Activated CD8-positive, alpha-beta T cell treated with anti-CD3 and anti-CD28 coated beads for 36 hours (primary cell): ENCODE results near the gene EMX2. TPM values are rescaled to one million over a fixed set of nuclear protein-coding genes. Genes with fewer than 3 reads are reported as not detected.

Source experiments
- ATAC-seq: fragments of 200-7000 bp; cut with Tn5 transposase; one replicate; pipeline ENCODE4 v1.10.0; 2021; ENCODE audit warnings: mild to moderate bottlenecking, moderate library complexity
- CTCF ChIA-PET: fragments of 350-600 bp; sonication (Branson Sonifier 250); formaldehyde crosslinking; loops from one replicate; lab custom pipeline; 2021; ENCODE audit warnings: antibody characterized with exemption; lab: Charles Lee
- POLR2A ChIA-PET: fragments of 350-600 bp; sonication (Branson Sonifier 250); formaldehyde crosslinking; loops from one replicate; lab custom pipeline; 2021; ENCODE audit warnings: antibody characterized with exemption; lab: Charles Lee
- DNase-seq: peaks from one replicate; pipeline ENCODE4 v3.0.0-alpha.2; 2020
- H3K27ac Mint-ChIP-seq: one replicate; pipeline ENCODE4 v1.8.0; 2021; ENCODE audit warnings: mild to moderate bottlenecking, mixed read lengths
- H3K27me3 Mint-ChIP-seq: one replicate; pipeline ENCODE4 v1.8.0; 2021; ENCODE audit warnings: mixed read lengths
- H3K36me3 Mint-ChIP-seq: one replicate; pipeline ENCODE4 v1.8.0; 2021; ENCODE audit warnings: low read depth, mixed read lengths
- H3K4me1 Mint-ChIP-seq: one replicate; pipeline ENCODE4 v1.8.0; 2021; ENCODE audit warnings: low read depth, mixed read lengths
- H3K4me3 Mint-ChIP-seq: one replicate; pipeline ENCODE4 v1.8.0; 2021; ENCODE audit warnings: mild to moderate bottlenecking, moderate library complexity, mixed read lengths
- H3K9me3 Mint-ChIP-seq: one replicate; pipeline ENCODE4 v1.8.0; 2021; ENCODE audit warnings: mixed read lengths
- intact Hi-C: fragments of 100-400 bp; cut with micrococcal nuclease; formaldehyde crosslinking; loops from one replicate; pipeline ENCODE4 v1.10.0; 2022
- total RNA-seq, 2 experiments: library from RNA; stranded (reverse); gene quantifications; one replicate each; pipeline ENCODE4 v1.2.3, GENCODE V29; 2021
- TF ChIP-seq, protein P1 (sequence below): fragments of 200-600 bp; IDR thresholded peaks from one replicate; pipeline ENCODE4 v1.8.0; 2022; ENCODE audit warnings: antibody characterized with exemption, mild to moderate bottlenecking

The EMX2 gene
- total RNA-seq, 2 experiments from 2014 or later = not detected

- TF ChIP-seq, protein P1, sequence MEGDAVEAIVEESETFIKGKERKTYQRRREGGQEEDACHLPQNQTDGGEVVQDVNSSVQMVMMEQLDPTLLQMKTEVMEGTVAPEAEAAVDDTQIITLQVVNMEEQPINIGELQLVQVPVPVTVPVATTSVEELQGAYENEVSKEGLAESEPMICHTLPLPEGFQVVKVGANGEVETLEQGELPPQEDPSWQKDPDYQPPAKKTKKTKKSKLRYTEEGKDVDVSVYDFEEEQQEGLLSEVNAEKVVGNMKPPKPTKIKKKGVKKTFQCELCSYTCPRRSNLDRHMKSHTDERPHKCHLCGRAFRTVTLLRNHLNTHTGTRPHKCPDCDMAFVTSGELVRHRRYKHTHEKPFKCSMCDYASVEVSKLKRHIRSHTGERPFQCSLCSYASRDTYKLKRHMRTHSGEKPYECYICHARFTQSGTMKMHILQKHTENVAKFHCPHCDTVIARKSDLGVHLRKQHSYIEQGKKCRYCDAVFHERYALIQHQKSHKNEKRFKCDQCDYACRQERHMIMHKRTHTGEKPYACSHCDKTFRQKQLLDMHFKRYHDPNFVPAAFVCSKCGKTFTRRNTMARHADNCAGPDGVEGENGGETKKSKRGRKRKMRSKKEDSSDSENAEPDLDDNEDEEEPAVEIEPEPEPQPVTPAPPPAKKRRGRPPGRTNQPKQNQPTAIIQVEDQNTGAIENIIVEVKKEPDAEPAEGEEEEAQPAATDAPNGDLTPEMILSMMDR = no peak
- Mint-ChIP-seq H3K27ac (no peak overlapping the region), H3K27me3 (peaks cover 73% of the 10 kb centered on the region), H3K9me3 (no peaks in the 10 kb centered on the region), H3K4me3 (no peak overlapping the region), H3K4me1 (peaks cover 18% of the 10 kb centered on the region), H3K36me3 (no peaks in the 10 kb centered on the region)
- POLR2A ChIA-PET = interaction anchor here (1.5 kb wide), 1 partner anchor 14 kb away, joined by 4 read pairs; no protein-coding TSS in a partner anchor
- intact Hi-C loops = loop anchor here (10.0 kb wide), 1 partner anchor 381 kb away; no protein-coding TSS in a partner anchor
- DNase-seq (no peak), ATAC-seq (no peak)
- CTCF ChIA-PET = interaction anchor here (0.6 to 1.7 kb wide), 5 partner anchors 8 to 329 kb away, joined by 3 to 6 read pairs (median 4); no protein-coding TSS in a partner anchor
These were observed 3.6 kb downstream of the EMX2 start for GRCh38 chr10:117546020-117546580.

DNA sequence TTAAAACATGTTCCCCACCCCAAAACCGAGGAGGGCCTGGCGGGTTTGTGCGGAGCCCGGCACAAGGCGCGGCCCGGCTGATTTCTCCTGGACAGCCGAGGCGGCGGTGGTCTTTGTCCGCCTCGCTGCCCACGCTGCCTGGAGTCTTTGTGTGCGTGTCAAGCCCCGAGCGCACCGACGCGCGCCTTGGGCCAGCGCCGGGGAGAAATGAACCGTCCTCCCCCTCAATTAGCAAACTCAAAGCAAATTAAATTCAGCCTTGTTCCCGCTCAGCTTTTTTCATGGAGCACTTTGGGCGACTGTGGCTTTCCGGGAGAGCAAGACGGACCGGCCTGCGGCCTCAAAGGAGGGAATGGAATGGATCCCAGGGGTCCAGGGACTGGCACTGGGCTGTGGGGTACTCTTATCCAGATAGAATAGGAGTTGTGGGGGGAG lies 4.1 kb downstream of the EMX2 start:
- TF ChIP-seq, protein P1 = no peak
- Mint-ChIP-seq H3K4me1 (peaks cover 17% of the 10 kb centered on the region), H3K27me3 (peaks cover 73% of the 10 kb centered on the region), H3K9me3 (no peaks in the 10 kb centered on the region), H3K36me3 (no peaks in the 10 kb centered on the region), H3K27ac (no peak overlapping the region), H3K4me3 (no peak overlapping the region)
- intact Hi-C loops = loop anchor here (10.0 kb wide), 1 partner anchor 382 kb away; no protein-coding TSS in a partner anchor
- no peak for DNase-seq
- ATAC-seq = no peak
- POLR2A ChIA-PET = interaction anchor here (1.5 kb wide), 1 partner anchor 15 kb away, joined by 4 read pairs; no protein-coding TSS in a partner anchor
- CTCF ChIA-PET = interaction anchor here (1.3 to 1.7 kb wide), 3 partner anchors 9 to 330 kb away, joined by 4 to 6 read pairs (median 4); no protein-coding TSS in a partner anchor

DNA sequence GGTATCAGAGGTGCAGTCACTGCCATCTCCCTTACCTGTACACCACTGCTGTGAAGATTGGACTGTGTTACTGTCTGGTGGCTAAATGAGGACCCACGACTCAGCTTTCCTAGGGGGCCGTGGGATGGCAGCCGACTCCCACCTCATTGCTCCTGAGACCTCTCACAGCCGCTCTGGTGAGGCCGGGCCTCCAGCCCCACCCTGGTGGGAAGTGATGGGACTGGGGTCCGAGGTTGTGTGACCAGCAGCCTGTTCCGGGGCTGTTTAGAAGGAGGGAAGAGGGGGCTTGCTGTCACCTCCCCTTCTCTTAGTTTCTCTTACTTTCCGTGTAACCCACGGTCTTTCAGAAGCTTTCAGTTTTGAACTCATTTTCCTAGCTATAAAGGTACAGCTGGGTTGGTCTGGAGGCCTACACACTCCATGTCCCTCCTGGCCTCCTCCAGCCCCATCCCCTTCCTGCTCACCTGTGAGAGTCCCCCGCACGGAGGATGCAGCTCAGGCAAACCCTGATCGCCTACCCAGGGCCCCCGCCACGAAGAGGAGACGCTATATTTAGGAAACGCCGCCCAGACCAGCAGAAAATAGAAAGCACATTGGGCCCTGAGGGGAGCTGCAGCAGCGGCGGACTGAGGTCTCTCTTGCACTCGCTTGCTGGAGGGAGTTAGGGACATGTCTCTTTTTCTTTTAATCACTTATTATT lies 4.6 kb downstream of the EMX2 start:
- H3K27me3 Mint-ChIP-seq = peaks cover 74% of the 10 kb centered on the region
- ATAC-seq (no peak), DNase-seq (no peak)
- H3K4me3 Mint-ChIP-seq = no peak overlapping the region
- peaks cover 18% of the 10 kb centered on the region for H3K4me1 Mint-ChIP-seq
- H3K27ac Mint-ChIP-seq = no peak overlapping the region
- CTCF ChIA-PET = interaction anchor here (1.4 to 1.7 kb wide), 2 partner anchors 9 to 330 kb away, joined by 4 to 6 read pairs; no protein-coding TSS in a partner anchor
- POLR2A ChIA-PET = interaction anchor here (0.6 kb wide), 1 partner anchor 413 kb away, joined by 3 read pairs; no protein-coding TSS in a partner anchor
- TF ChIP-seq, protein P1 = no peak
- intact Hi-C loops = loop anchor here (10.0 kb wide), 1 partner anchor 382 kb away; no protein-coding TSS in a partner anchor
- no peaks in the 10 kb centered on the region for H3K36me3 Mint-ChIP-seq
- H3K9me3 Mint-ChIP-seq = no peaks in the 10 kb centered on the region

DNA sequence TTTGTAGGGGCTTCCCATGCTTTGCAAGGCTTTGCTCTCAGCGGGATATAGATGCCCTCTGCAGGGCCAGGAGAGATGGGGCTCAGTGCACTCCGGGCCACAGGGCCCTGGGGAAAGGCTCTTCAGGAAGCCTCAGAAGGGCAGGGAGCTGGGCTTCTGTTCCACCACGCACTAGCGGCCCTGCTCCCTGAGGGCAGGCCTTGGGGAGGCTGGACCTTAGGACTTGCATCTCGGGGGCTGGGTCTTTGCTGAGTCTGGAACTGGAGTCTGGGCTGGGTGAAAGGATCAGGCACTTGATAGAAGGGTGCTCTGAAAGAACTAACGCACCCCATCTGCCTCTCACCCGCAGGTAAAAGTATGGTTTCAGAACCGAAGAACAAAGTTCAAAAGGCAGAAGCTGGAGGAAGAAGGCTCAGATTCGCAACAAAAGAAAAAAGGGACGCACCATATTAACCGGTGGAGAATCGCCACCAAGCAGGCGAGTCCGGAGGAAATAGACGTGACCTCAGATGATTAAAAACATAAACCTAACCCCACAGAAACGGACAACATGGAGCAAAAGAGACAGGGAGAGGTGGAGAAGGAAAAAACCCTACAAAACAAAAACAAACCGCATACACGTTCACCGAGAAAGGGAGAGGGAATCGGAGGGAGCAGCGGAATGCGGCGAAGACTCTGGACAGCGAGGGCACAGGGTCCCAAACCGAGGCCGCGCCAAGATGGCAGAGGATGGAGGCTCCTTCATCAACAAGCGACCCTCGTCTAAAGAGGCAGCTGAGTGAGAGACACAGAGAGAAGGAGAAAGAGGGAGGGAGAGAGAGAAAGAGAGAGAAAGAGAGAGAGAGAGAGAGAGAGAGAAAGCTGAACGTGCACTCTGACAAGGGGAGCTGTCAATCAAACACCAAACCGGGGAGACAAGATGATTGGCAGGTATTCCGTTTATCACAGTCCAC lies 5.4 kb downstream of the EMX2 start:
- no peak for ATAC-seq
- intact Hi-C loops = loop anchor here (10.0 kb wide), 1 partner anchor 383 kb away; no protein-coding TSS in a partner anchor

More for the DNA sequence above, 5.4 kb downstream of the EMX2 start:
- TF ChIP-seq, protein P1 = no peak
- Mint-ChIP-seq H3K36me3 (peaks cover 1% of the 10 kb centered on the region), H3K27me3 (peaks cover 78% of the 10 kb centered on the region), H3K9me3 (no peaks in the 10 kb centered on the region), H3K4me3 (no peak overlapping the region), H3K4me1 (peaks cover 16% of the 10 kb centered on the region), H3K27ac (no peak overlapping the region)
- CTCF ChIA-PET = interaction anchor here (1.4 to 1.7 kb wide), 2 partner anchors 10 to 331 kb away, joined by 4 to 6 read pairs; no protein-coding TSS in a partner anchor
- POLR2A ChIA-PET = interaction anchor here (0.6 kb wide), 1 partner anchor 413 kb away, joined by 3 read pairs; no protein-coding TSS in a partner anchor
- no peak for DNase-seq
